GM21576 (cell line): ENCODE measurements around the gene FOXD4L3.
"Not testable (repeated sequence)": the region's sequence is repeated elsewhere in the genome, so short reads cannot be mapped to it uniquely, and the experiment has no call there.

Experiments used
- ATAC-seq: cut with Tn5 transposase; IDR thresholded peaks from one replicate; pipeline ENCODE4 v1.9.1; 2021; ENCODE audit warnings: mild to moderate bottlenecking, moderate library complexity; ENCODE audit not compliant: unreplicated experiment

The FOXD4L3 gene

DNA sequence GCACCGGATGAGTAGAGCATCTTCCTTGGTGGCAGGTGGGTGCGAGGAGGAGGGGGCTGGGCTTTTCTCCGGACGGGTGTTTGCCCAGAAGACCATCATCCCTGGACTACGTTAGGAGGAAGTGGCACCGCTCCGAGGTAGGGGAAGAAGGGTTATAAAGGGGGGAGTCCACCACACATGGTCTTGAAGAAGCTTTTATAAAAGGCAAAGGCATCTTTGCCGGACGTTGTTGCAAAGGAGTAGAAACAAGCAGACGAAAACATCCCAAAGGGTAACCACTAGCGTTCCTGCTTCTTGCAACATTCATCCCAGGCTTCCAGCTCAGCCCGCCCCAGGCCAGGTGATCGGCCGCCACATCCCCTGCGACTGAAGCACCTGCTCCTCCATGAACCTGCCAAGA, at the start of gene FOXD4L3:
Gene FOXD4L3 (plus strand): TSS at position 301 of the 400 bp plus-strand sequence. CDS start 85 bp downstream, at position 386.
- ATAC-seq, result not testable (repeated sequence)

DNA sequence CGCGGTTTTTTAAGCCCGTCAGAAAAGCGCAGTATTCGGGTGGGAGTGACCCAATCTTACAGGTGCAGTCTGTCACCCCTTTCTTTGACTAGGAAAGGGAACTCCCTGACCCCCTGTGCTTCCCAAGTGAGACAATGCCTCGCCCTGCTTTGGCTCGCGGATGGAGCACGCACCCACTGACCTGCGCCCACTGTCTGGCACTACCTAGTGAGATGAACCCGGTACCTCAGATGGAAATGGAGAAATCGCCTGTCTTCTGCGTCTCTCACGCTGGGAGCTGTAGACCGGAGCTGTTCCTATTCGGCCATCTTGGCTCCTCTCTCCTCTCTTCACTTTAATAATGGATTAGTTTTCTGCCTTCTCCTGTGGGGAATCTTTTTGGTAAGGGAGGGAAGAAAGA, 21.6 kb upstream of the FOXD4L3 start:
- not testable (repeated sequence) for ATAC-seq

DNA sequence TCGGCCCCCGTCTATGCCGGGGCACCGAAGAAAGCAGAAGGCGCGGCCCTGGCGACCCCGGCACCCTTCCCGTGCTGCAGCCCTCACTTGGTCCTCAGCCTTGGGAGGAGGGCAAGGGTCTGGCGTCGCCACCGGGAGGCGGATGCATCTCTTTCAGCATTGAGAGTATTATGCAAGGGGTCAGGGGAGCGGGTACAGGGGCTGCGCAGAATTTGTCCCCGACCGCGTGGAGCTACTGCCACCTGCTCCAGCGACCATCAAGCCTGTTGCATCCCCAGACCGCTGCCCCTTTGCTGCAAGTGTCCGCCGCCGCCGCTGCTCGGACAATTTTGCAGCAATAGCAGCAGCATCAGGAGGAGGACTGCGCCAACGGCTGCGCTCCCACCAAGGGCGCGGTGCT, 1.1 kb downstream of the FOXD4L3 start:
- not testable (repeated sequence) for ATAC-seq

DNA sequence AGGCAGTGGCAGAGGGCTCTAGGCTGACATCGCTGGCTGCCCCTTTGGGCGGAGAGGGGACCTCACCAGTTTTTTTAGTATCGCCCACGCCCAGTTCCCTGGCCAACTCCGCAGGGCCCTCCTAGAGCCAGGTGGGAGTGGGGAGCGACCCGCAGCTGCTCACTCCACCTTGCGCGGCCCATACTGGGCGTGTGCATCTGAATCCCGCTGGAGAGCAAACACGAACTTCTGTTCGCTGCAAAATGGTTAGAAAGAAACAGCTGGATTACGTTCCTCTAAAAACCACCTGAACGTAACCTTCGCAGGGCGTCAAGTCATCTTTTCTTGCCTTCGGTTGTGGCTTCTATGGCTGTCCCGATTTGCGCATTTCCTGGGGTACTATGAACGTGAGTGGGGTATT, 1.5 kb downstream of the FOXD4L3 start:
- not testable (repeated sequence) for ATAC-seq

DNA sequence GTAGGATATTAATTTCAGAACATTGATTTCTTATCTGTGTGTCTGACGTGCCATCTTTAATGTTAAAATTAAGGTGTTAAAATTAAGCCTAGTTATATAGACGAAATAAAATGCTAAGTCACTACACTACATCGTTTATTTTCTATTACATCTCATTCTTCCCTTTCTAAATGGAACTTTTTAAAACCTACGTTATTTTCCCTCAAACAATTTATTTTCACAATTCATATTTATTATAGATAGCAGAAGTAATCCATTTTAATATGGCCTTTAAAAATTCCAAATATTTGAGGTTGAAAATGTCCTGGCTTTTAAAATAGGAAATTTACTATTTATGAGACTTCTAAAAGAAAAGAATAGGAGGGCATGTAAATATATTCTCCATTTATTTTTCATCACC, 2.1 kb downstream of the FOXD4L3 start:
- ATAC-seq, result not testable (repeated sequence)

DNA sequence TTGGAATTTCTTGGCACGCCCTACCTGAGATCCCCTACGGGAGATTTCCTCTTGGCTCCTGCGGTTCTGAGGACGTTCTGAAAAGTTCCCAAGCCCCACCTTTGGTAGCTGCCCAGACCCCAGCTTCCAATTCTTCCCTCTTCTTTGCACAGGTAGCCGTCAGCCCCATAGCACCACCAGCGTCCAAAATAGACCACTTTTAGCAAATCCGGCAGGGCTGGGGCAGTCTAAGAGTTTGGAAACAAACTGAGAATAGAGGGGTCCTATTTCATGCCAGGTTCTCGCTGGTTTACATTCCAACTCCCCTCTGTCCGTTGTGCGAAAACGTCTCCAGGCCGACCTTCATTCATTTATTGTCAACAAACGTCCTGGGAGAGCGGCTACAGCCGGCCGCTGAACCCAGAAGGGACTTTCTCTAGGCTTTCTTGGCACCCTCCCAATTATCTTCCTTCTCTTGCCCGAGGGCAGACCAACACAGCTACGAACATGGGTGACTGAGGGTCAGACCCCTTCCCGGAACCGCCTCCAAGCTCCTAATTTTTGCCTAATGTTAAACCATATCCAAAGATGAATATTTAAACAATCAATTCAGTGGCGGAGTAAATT, 3.1 kb downstream of the FOXD4L3 start:
- ATAC-seq, result not testable (repeated sequence)

DNA sequence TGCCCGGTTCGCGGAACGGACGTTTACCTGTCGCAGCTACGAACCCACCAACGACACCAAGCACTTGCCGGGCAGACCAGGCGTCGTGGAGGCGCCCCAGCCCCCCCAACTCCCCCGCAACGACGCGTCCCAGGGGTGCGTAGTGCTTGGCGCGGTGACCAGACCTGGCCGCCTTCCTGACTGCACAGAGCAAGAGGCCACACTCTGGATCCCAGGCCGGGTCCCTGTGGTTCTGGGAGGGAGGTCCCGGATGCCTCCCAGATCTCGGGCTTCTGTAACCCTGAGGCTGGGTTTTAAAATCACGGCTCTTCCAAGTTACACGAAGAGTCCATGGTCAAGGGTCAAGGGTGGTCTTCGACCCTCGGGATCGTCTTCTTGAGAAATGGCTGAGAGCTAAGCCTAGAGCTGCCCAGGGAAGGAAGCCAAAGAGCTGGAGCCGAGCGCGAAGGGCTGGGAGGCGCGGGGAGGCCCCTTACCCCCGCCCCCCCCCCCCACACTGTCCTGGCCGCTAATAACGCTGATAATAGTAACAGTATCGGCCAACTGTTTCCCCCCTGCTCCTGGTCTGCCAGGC, 3.8 kb downstream of the FOXD4L3 start:
- ATAC-seq, result not testable (repeated sequence)

DNA sequence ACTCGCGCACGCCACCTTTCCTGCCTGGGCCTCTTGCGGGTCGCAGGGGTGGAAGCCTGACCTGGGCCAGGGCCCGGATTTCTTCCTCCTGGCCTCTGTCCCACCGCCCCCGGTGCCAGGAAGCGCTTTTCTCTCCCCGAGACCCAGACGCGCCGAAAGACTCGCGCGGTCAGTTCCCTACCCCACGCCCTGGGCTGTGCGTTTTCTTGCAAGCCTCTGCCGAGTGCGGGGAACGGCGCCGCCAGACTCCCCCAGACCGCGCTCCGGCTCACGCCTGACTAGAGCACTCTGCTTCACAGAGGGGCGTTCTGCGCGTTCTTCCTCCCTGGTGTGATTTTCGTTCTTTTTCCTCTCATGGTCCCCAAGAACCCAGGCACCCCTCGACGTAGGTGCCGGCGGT, 4.5 kb downstream of the FOXD4L3 start:
- ATAC-seq, result not testable (repeated sequence)

DNA sequence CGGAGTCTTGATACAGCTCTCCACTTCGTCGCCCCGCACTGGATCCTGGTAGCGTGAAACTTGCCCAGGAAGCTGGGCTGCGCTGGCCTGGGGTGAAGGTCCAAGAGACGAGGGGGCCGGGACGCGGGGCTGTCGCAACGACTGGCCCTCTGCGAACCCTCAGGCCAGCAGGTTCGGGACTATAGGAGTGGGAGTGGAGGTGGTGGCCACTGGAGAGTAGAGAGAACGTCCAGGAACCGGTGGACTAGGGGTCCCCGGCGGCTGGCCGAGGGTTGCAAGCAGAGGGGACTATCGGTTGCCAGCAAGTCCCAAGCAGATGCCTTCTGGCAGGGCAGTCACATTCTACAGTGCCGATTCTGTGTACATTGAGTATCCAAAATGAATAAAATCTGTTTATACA, 5.0 kb downstream of the FOXD4L3 start:
- ATAC-seq, result not testable (repeated sequence)

DNA sequence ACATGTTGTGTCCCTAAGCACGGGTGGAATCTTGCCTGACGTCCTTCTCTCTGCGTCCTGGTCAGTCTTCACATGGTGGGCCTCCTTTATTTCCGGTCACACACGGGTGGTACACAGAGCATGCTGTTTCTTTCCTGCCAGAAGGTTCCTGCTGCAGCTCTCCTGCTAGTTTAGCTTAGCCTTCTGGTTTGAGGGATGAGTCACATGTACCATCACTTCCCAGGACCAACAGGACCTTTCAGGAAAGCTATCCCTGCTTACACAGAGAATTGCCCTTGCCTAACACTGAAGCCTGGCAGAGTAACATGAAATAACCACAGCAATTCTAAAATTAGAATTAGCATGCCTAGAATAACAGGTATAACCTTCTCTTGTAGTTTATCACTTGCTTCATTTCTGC, 8.5 kb downstream of the FOXD4L3 start:
- not testable (repeated sequence) for ATAC-seq

DNA sequence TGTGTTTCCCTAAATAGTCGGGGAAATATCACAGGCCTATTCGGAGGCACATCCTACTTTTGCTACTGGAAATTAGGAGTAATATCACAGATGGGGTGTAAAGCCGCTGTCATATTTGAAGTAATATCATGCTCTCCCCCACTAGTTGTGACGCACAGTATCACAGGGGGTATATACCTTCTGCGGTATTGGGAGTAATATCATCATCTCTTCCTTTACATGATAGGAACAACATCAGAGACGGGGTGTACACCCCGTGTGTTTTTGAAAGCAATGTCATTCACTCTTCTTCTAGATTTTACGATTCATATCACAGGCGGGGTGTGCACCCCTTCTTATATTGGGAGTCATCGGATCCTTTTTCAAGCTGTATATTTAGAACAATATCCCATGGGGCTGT, 15.5 kb downstream of the FOXD4L3 start:
- not testable (repeated sequence) for ATAC-seq

DNA sequence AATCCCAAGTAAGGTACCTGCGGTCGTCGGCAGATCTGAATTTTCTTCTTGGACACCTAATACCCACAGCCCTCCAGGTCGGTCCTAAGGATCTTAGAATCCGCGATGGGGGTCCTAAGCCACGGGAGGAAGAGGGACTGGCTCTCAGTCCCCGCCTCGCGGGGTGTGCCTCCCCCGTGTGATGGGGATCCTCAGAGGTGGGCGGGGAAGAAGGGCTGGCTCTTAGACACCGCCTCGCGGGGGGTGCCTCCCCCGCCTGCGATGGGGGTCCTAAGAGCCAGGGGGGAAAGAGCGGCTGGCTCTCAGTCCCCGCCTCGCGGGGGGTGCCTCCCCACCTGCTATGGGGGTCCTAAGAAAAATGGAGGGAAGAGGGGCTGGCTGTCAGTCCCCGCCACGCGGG, 21.1 kb downstream of the FOXD4L3 start:
- not testable (repeated sequence) for ATAC-seq

DNA sequence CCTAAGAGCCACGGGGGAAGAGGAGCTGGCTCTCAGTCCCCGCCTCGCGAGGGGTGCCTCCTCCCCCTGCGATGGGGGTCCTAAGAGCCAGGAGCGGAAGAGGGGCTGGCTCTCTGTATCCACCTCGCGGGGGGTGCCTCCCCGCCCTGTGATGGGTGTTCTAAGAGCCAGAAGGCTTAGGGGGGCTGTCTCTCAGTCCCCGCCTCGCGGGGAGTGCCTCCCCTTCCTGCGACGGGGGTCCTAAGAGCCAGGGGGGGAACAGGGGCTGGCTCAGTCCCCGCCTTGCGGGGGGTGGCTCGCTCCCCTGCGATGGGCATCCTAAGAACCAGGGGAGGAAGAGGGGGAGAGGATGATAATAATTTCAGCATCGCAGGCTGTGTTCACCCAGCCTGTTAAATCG, 21.9 kb downstream of the FOXD4L3 start:
- ATAC-seq, result not testable (repeated sequence)

DNA sequence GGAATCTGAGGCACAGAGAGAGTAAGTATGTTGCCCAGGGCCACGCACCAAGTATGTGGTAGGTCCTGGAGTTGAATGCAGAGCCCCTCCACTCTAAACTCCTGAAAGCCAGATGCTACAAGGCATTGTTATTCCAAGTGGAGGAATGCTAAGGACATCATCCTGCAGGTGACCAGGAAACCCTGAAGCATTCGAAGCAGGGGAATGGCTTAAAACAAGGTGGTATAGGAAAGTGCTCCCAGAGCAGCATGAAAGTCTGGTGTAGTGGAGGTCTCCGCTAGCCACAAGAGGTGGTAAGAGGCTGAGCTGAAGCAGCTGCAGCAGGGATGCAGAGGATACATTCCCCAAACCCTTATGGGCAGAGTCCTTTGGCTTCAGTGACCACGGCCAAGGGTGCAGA, 26.4 kb downstream of the FOXD4L3 start:
- ATAC-seq, result not testable (repeated sequence)

DNA sequence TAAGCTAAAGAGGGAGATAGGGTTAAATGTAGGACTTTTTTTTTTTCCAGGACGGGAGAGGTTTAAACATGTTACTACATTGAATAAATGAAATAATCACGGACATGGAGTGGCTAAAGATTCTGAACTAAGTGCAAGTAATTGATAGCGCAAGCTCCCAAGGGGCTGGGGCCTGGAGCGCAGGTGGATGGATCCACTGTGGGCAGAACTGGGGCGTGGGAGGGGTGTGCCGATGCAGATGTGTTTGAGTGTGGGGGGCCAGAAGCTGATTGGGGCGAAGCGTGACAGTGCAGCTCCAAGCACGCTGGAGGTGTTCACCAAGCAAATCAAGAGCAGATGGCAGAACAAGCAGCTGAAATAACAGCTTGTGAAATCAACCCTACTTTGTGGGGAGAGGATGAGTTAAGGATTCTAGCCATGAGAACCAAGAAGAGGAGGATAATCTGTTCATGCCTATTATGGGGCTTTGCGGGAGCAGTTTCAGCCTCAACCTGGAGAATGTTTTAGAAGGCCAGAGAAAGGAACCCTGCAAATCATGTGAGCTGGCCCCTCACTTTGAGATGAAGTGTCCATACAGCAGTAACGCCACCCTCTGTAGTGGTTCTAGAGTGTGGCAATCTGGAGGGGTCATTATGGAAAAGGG, 28.0 kb downstream of the FOXD4L3 start:
- ATAC-seq, result not testable (repeated sequence)

DNA sequence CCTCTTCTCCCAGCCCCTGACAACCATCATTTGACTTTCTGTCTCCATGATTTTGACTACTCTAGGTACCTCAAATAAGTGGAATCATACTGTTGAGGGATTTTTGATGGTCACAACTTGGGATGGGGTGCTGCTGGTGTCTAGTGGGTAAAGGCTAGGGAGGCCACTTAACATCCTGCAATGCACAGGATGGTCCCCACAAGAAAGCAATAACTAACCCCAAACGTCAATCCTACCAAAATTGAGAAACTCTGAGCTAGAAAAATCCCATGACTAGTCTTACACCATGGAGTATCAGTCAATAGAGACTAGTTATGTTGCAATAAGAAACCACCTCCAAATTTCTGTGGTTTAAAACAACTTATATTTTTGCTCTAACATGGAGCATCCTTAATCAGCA, 29.5 kb downstream of the FOXD4L3 start:
- ATAC-seq, result not testable (repeated sequence)

DNA sequence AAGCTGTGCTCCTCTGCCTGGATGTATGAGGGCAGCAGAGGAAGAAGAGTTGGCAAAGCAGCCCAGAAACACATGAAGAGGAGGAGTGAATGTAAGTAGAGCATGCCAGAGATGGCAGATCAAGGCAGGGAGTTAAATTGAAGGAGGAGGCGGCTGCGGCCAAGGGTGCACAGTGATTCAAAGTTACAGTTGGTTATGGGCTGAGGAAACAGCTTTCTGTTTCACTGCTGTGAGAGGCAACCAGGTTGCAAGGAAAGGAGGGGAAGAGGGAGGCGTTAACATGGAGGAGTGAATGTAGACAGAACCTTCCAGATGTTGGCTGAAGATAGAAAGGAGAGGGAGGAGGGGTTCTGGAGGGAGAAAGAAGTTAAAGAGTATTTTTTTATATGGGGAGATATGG, 33.3 kb downstream of the FOXD4L3 start:
- not testable (repeated sequence) for ATAC-seq

DNA sequence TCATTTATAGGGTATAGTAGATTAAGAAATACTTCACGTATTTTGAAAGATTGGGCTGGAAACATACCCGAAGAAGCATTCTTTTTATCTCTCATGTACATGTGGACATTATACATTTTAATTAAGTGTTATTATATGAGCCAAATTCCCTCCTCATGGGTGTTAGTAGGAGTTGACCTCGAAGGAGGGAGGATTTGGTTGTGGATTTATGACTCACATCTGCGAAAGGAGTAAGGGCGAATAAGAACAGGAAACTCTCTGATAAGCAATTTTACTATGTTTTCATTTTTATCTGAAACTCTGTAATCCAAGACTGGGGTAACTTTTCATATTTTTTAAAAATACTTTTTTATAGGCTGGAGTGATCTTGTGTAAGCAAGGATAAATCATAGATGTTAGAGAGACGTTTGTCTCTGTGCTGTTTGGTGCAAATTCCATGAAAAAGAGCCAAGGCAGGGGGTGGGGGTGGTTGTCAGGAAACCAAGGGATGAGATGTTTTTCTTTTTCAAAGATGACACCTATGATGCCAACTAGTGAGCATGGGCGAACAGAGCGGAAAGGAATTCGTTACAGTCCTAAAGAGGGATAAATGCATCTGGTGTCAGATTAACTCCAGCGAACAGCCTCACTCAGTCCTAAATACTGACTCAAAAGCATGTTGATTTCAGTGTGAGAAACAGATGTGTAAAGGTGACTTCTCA, 34.1 kb downstream of the FOXD4L3 start:
- not testable (repeated sequence) for ATAC-seq

DNA sequence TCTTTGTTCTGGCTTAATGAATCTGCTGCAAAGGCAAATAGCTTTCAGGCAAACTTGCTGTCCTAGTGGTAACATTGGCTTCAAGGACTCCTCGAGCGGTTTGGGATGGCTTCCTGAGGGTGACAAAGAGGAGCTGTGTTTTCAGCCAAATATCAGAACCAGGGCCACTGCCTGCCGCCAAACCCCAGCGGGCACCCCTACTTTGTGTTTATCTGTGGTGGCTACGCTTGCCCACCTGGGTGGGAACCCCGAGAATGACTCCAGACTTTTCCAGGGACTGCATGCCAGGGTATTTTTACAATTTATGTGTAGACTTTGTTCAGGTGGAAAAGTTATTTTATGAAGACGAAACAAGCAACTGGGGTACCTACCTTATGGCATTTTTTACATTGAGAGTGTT, 35.3 kb downstream of the FOXD4L3 start:
- ATAC-seq, result not testable (repeated sequence)

DNA sequence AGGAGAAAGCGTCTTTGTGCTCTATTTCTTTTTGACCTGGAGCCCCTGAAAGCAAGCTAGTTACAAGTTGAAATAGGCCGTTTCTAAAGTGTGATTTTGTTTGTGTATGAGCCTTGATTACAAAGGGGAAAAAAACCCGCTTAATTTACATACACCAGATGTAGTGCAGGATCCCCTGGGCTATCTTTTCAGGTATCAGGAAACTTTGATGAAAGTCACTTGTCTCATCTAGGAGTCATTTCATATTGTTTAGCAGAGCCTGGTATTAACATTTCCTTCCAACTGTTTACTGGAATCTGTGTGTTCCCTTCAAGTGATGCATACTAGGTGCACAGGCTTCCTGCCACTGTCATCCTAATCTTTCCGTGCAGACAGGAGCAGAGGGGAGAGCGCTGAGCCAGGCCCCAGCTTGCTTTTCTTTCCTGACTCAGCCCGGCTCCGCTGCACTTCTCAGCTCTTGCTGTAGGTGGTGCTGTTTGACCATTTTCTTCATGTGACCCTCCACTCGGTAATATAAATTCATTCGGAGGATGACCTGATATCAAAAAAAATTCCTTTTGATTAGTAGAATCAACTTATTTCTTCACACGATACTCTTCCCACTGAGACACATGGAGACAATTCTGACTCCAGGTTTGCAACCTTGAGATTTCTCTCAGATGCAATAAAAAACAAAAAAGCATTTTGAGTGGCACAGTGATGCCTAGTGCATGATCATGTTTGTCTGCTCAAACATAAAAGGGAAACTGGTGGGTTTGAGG, 39.8 kb downstream of the FOXD4L3 start:
- peak; percentile 82 for ATAC-seq

DNA sequence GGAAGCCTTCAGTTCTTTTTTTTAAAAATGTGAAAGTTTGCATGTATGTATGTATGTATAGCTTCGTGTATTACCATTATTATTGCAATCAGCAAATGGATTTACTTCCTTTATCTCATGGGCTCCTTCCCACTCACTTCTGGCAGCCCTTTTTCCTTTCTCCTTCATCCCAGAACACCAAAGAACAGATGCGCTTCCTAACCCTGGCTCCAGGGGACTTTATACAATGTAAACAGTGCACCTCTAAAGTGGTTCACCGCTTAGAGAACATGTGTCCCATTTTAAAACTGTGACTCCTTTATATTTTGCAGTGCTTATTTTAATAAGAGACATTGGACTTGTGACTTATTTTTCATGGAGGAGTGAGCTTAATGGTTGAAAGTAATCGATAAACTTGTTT, 40.6 kb downstream of the FOXD4L3 start:
- ATAC-seq, result not testable (repeated sequence)
